Activated CD8-positive, alpha-beta memory T cell treated with anti-CD3 and anti-CD28 coated beads for 1 hour (primary cell): ENCODE measurements around the gene ARHGEF17.

Experiments used
- DNase-seq, 2 donors: peaks; one replicate each; pipeline ENCODE4 v3.0.0-alpha.2; 2020; ENCODE audit warnings: low read depth in 1 of 2; ENCODE audit errors: extremely low read depth in 1 of 2

Gene ARHGEF17

DNA sequence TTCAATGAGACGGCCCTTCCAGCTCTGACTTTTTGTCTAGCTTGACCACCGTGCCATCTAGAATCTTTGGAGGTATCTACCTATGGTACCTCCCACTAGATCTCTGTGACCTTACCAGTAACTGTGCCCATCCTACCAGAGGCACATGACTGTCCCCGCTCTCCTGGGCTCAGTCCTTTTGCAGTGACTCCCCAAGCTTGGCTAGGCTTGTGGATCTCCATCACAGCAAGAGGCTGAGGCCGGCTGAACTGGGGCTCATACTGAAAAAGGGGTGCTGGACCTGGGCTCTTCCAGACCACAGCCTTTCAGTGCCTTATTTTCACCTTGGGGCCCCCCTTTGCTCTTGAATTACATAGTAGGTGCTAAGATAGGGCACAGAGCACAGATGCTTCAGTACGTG, 95.5 kb downstream of the ARHGEF17 start:
- no peak for DNase-seq

DNA sequence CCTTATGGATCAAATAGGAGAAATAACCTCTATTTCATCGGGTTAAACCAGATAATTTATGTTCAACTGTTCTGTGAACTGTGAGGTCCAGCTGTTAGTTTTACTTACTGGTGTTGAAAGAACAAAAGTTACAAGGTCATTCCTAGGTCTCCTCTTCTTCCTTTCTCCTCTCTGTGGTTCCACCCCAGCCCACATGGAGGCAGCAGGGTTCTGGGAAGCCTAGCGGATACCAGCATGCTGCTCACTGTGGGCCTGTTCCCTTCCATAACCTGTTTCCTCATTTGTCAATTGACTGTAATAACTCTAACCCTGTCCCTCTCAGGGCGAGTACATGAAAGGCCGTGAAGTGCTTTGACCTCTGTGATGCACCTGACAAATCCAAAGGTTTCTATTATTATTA, 96.0 kb downstream of the ARHGEF17 start:
- DNase-seq, result no peak

DNA sequence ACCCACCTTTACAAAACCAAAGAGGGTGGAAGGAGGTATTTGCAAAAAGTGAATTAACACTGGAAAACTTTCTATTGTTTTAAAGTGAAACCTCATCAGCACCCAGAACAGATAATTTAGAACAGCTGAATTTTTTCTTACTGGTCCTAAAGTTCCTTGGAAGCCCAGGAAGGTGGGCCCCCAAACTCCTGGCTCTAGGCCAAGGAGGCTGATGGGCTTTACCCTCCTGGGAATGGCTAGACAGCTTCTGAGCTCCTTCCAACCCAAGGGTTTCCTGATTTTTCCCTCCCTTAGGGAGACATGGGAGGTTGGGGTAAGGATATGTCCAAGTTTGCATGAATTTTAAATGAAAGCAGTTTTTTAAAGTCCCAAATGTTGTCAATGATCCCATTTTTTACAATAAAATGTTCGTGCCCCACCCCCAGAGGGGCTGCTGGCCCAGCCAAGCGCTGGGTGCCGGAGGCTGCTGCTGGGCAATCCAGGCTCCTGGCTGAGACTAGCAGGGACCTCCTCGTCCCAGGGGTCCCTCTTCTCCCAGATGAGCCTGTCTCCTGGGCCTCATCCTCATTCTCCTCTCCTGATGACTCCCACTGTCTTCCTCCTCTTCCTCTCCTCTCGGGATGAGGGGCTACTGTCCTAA, 96.5 kb downstream of the ARHGEF17 start:
- DNase-seq, result no peak

DNA sequence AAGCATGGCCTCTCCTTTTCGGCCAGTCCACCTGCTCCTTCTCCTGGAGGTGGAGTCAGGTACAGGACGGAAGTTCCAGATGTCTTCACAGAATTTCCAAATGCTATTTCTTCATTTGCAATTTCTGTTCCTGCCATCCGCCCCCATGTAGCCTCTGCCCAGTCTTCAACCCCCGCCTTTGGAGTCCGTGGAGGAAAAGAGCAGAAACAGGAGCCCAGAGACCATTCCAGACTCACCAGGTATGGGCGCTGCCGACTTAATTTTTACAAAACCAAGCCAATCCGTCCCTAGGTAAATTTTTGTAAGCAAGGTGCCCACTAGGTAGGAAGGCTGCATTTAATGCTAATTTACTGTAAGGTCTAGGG, 97.1 kb downstream of the ARHGEF17 start:
- DNase-seq, result no peak

DNA sequence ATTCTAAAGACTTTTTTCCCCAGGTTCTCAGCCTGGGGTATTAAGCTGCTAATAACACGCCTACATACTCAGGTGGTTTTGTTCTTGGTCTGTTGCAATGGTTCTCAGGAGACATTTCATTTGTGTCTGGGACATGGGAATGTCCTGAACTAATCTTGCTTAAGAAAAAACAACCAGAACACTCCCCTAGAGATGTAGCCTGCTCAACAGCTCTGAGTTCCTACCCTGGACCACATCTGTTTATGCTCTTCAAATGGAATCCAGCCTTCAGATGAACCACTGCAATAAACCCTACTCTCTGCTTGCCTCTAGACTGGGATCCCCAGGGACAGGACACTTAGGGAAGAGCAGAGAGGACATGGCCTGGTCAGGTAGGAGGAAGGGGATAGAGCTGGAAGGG, 98.1 kb downstream of the ARHGEF17 start:
- no peak for DNase-seq

DNA sequence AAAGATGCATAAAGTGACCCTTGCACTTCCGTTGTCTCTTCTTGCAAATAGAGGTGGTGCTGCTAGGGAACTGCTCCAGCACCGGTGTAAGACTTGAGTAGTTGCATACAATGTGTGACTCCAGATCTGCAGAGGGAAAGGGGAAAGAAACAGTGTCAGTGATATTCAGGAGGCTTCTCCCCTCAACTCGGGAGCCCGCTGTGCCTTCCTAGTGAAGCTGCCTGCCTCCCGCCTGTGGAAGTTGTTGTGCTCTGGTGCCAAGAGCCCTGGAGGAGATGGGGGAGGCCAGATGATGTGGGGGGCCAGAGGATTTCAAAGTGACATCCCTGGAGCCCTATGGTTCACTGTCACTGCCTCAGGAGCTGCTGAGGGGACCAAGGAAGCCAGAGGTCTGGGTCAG, 98.5 kb downstream of the ARHGEF17 start:
- DNase-seq, result no peak

DNA sequence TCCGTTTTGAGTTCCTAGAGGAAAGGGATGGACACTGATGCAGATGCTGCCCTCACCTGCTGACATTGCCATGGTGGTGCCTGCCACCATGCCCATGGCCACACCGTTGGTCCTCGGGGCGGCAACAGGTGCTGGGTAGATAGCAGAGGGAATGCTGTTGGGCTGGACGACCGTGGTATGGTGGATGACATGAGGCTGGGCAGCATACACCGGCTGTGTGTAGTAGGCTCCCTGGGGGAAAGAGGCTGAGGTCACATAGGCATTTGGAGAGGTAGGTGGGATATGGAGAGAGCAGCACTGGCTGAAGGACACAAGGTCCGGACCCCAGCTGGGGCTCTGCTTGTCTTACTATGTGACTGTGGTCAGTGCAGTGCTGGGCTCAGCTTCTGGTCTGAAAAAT, 101.4 kb downstream of the ARHGEF17 start:
- DNase-seq, result no peak

DNA sequence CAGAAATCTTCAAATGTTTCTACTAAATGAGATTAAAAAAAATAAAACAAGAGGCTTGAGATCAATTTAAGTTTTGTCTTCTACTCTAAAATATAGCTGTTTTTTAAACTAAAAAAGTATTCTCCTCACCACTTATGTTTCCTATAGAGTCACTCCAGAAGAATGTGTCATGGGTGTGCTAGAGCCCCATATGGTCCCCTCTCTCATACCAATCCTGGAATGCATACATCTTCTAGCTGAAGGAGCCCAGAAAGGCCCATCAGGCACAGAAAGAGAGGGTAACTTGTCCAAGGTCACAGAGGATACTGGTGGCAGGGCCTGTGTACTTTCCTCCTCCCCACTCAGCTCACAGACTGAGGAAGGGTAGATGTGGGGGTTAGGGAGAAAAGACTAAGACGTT, 102.6 kb downstream of the ARHGEF17 start:
- DNase-seq, result no peak

DNA sequence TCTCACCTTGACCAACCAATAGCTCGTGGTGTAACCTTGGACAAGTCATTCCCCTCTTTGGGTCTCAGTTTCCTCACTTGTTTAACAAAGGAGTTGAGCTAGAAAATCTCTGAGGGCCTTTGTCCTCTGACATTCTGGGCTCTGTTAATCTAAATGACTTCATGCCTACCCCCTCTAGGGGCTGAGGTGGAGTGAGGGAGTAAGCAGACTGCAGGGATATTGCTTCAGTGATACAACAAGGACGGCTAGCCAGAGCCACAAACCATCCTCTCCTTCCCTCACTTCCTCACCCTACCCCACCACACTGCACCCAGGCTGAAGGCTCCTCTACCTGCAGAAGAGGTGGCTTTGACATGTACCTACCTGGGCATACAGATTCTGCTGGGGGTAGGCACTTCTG, 103.0 kb downstream of the ARHGEF17 start:
- DNase-seq, result no peak

DNA sequence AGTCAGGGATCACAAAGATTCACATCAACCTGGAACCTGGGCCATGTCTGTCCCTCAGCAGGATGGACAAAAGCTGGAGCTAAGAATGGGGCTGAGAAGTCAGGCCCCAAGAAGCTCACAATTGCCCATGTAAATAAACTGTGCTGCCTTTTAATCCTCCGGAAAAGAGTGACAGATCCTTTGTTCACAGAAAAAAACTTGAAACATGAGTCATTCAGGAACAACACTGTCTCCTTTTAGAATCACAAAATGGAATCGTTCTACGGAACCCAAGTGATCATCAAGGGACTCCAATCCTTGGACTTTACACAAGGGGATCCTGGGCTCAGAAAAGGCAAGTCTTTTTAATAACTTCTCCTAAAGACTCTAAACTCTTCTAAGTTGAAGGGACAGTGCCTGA, 104.2 kb downstream of the ARHGEF17 start:
- DNase-seq, result no peak

DNA sequence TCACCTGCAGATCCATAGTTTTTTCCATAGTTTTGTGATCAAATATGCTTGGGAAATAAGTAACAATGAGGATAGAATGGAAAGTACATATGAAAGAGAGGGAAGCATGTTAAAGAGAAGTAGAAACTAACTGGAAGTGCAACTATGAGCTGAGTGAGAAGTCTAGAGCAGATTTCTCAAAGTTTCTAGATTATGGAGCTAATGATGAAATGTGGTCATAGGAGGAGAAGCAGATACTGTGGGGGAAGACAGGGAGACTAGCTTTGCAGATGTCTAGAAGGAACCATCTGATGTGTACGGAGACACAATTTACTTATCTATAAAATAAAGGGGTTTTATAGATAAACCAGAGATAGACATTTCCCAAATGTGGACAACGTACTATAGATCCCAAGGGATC, 105.2 kb downstream of the ARHGEF17 start:
- DNase-seq, result no peak

DNA sequence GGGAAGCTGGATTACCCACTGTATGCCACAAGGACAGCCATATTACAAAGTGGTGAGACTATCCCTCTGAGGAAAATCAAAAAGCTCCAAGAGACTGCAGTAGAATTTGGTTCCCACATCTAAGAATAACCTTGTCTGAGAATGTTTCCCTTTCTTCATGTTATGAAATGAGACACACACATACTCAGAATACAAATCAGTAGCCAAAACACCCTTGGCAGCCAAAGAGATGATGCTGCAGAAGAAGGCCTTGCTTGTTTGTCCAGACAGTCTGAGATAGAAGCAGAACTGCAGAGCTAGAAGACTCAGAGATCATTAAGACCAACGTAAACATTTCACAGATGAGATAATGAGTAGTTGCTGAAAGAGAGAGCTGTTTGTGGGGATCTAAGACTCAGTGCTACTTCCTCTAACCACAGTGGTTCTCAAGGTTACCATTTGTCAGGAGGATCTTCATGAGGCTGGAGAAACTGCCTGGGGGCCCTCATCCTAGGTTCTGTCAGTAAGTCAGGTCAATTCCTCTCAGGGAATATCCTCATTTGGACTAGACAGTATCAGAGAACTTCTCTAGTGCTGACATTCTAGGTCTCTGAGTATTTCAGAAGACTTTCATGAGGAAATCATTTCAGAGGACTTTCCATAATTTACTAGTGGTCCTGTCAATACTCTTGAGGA, 107.0 kb downstream of the ARHGEF17 start:
- DNase-seq, result no peak

DNA sequence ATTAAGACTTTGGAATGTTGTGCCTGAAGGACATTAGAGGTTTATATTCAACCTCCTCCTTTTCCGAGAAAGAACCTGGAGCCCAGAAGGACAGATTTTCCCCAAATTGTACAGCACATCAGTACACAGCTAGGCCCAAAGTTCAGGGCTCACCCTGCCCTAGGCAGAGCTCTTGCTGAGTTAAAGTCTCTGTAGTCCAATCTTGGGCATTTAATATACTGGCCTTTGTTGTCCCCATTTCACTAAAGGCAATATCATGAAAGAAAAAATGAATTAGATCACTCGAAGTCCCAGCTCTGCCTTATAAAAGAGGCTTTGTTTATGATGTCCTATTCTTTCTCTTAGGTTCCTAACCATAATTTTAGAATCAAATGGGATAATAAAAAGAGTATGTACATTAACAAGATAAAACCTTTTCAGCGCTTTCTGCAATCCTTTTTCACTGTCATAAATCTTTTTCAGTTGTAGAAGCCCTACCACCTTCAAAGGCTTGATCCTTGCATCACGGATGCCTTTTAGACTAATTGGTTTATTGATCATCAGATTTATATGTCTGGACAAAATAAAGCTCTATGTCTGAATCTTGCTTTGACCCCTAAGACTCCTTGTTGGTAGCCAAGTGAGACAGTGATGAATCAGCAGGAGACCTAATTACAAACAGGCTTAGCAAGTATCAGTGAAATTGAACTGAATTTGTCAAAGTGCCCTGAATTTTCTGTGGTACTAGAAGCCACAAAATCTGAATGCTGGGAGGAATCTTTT, 108.0 kb downstream of the ARHGEF17 start:
- no peak for DNase-seq

DNA sequence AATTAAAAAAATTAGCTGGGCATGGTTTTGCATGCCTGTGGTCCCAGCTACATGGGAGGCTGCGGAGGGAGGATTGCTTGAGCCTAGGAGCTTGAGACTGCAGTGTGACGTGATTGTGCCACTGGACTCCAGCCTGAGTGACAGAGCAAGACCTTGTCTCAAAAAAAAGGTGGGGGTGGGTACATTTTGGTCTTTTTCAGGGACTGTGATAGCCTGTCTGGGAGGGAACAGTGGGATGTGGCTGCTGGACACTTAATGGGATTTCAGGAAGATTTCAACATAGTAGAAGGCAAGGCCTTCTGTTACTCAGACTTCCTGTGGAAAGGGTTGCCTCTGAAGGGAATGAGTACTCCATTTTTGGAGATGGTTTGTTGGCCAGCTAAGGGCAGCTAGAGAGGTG, 108.7 kb downstream of the ARHGEF17 start:
- no peak for DNase-seq
